PC-9 (cell line): ENCODE measurements around the gene RAB11FIP4. TPM values are rescaled to one million over a fixed set of nuclear protein-coding genes. Genes with fewer than 3 reads are reported as not detected.

Experiments
- BruUV-seq: library from RNA; stranded (reverse); fragments of 400-500 nt; replicated peaks from 2 replicates; lab custom pipeline; 2021; lab: Mats Ljungman, UMichigan
- CTCF ChIA-PET: fragments of 300-600 bp; sonication (Branson Sonifier 250); formaldehyde crosslinking; loops from one replicate; lab custom pipeline; 2022; ENCODE audit warnings: antibody characterized with exemption; lab: Charles Lee
- POLR2A ChIA-PET: fragments of 300-600 bp; sonication (Branson Sonifier 250); formaldehyde crosslinking; loops from one replicate; lab custom pipeline; 2022; ENCODE audit warnings: antibody characterized with exemption; ENCODE audit not compliant: unreplicated experiment; lab: Charles Lee
- DNase-seq, 2 experiments: peaks; one replicate each; pipeline versions ENCODE4 v3.0.0 to v3.0.0-alpha.2; 2015 to 2022; ENCODE audit warnings: mixed read lengths in 1 of 2
- H2AFZ ChIP-seq: fragments of 200-600 bp; sonication (generic); 2 replicates; pipeline ENCODE4 v1.8.1; 2017; ENCODE audit warnings: antibody characterized with exemption
- H3F3A ChIP-seq: fragments of 200-600 bp; sonication (generic); 2 replicates; pipeline ENCODE4 v1.8.1; 2017; ENCODE audit warnings: antibody characterized with exemption, mild to moderate bottlenecking, low read depth; ENCODE audit not compliant: insufficient read depth
- H3K27ac ChIP-seq: fragments of 200-600 bp; sonication (generic); 2 replicates; pipeline ENCODE4 v1.6.1; 2016; ENCODE audit warnings: mixed run types
- H3K27me3 ChIP-seq: fragments of 200-600 bp; sonication (generic); 2 replicates; pipeline ENCODE4 v1.6.1; 2016; ENCODE audit warnings: low read depth, mixed run types; ENCODE audit not compliant: insufficient read depth
- H3K36me3 ChIP-seq: fragments of 200-600 bp; sonication (generic); 2 replicates; pipeline ENCODE4 v1.6.1; 2016; ENCODE audit warnings: low read depth, mixed run types
- H3K4me1 ChIP-seq: fragments of 200-600 bp; sonication (generic); replicated peaks from 2 replicates; pipeline ENCODE4 v1.6.1; 2016; ENCODE audit warnings: mixed run types; ENCODE audit not compliant: insufficient read depth
- H3K4me2 ChIP-seq: fragments of 200-600 bp; sonication (generic); 2 replicates; pipeline ENCODE4 v1.6.1; 2017; ENCODE audit warnings: mixed run types
- H3K4me3 ChIP-seq: fragments of 200-600 bp; sonication (generic); 2 replicates; pipeline ENCODE4 v1.6.1; 2016; ENCODE audit warnings: mixed run types
- H3K79me2 ChIP-seq: fragments of 200-600 bp; sonication (generic); 2 replicates; pipeline ENCODE4 v1.6.1; 2017; ENCODE audit warnings: low read depth, mixed run types
- H3K9me2 ChIP-seq: fragments of 200-600 bp; sonication (generic); 2 replicates; pipeline ENCODE4 v1.8.1; 2017; ENCODE audit warnings: mild to moderate bottlenecking; ENCODE audit not compliant: insufficient read depth
- H3K9me3 ChIP-seq: fragments of 200-600 bp; sonication (generic); 2 replicates; pipeline ENCODE4 v1.8.1; 2016; ENCODE audit warnings: low read depth; ENCODE audit not compliant: insufficient read depth
- H4K20me1 ChIP-seq: fragments of 200-600 bp; sonication (generic); 2 replicates; pipeline ENCODE4 v1.8.1; 2017; ENCODE audit not compliant: insufficient read depth
- EZH2 ChIP-seq: fragments of 200-600 bp; sonication (generic); IDR thresholded peaks from 2 replicates; pipeline ENCODE4 v1.8.0; 2017; ENCODE audit warnings: antibody characterized with exemption, low read depth
- intact Hi-C: fragments of 100-400 bp; cut with micrococcal nuclease; formaldehyde crosslinking; loops from one replicate; pipeline ENCODE4 v1.10.0; 2022; ENCODE audit not compliant: unreplicated experiment
- total RNA-seq: library from RNA; stranded (reverse); gene quantifications from 2 replicates; pipeline ENCODE4 v1.2.3, GENCODE V29; 2021
- TF ChIP-seq, protein P1 (sequence below): fragments of 200-600 bp; sonication (generic); conservative IDR thresholded peaks from 2 replicates; pipeline ENCODE4 v1.6.1; 2017; ENCODE audit warnings: mixed run types, antibody characterized with exemption, mild to moderate bottlenecking, moderate library complexity

The RAB11FIP4 gene
- total RNA-seq, 1 experiment from 2014 or later: 22.9 TPM

DNA sequence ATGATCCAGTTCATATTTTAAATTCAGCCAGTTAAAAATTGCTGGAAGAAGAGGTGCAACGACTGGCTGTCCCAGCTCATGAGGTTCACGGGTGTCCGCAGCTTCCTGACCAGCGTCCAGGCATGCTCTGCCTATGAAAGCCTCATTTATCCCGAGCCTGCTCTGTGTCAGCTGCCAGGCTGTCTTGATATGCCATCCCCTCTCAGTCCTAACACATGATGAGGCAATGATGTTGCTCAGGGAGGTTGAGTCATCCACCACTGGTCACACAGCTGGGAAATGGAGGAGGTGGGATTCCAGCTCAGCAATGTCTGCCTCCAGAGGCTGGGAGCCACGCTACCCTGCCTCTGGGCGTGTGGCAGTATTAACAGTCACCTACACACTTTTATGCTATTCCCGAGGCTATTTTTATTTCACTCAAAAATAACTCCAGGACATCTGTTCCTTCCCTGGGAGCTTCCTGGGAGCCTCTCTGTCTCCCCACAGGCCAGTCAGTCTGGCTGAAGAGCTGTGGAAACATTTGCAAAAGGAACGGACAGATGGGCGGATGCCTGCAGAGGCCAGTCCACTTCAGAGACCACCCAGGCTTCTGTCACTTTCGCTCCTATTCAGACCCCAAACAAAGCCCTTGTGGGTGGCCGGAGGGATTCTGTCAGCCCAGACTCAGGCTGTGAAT, 22.5 kb downstream of the RAB11FIP4 start:
- no peak overlapping the region for H2AFZ ChIP-seq
- BruUV-seq: no TSS peak
- H3K27ac ChIP-seq: no peak overlapping the region
- POLR2A ChIA-PET: no interaction called here
- intact Hi-C loops: no loop called here
- H3K4me3 ChIP-seq: no peak overlapping the region
- H3K4me2 ChIP-seq: no peak overlapping the region
- CTCF ChIA-PET: no interaction called here
- DNase-seq: no peak
- TF ChIP-seq EZH2: no peak
- TF ChIP-seq, protein P1, sequence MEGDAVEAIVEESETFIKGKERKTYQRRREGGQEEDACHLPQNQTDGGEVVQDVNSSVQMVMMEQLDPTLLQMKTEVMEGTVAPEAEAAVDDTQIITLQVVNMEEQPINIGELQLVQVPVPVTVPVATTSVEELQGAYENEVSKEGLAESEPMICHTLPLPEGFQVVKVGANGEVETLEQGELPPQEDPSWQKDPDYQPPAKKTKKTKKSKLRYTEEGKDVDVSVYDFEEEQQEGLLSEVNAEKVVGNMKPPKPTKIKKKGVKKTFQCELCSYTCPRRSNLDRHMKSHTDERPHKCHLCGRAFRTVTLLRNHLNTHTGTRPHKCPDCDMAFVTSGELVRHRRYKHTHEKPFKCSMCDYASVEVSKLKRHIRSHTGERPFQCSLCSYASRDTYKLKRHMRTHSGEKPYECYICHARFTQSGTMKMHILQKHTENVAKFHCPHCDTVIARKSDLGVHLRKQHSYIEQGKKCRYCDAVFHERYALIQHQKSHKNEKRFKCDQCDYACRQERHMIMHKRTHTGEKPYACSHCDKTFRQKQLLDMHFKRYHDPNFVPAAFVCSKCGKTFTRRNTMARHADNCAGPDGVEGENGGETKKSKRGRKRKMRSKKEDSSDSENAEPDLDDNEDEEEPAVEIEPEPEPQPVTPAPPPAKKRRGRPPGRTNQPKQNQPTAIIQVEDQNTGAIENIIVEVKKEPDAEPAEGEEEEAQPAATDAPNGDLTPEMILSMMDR: no peak
- peaks cover 25% of the 10 kb centered on the region for H3K27me3 ChIP-seq
- no peaks in the 10 kb centered on the region for H3K4me1 ChIP-seq
- no peaks in the 10 kb centered on the region for H3K9me3 ChIP-seq
- H3K9me2 ChIP-seq: no peaks in the 10 kb centered on the region
- H3K79me2 ChIP-seq: no peaks in the 10 kb centered on the region
- H4K20me1 ChIP-seq: no peaks in the 10 kb centered on the region
- H3F3A ChIP-seq: no peaks in the 10 kb centered on the region
- H3K36me3 ChIP-seq: no peaks in the 10 kb centered on the region

DNA sequence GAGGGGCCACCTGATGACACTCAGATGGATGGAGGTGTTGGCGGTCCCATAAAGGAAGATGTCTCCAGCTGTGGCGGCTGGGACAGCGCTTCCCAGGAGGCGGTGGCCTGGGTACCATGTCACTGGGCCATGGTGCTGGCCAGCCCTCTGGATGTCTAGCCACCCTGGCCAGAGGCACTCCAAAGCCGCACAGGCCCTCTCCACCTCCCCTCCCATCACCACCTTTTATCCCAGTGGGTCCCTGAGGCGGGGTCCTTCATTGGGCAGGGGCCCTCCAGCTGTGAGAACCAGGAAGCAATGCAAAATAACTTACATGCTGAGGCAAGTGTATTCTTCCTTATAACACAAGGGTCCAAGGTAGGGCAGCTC, 23.1 kb downstream of the RAB11FIP4 start:
- no peaks in the 10 kb centered on the region for H3F3A ChIP-seq
- no peaks in the 10 kb centered on the region for H3K9me2 ChIP-seq
- no peak for DNase-seq
- H3K36me3 ChIP-seq: no peaks in the 10 kb centered on the region
- no peak overlapping the region for H3K27ac ChIP-seq
- POLR2A ChIA-PET: no interaction called here
- no peaks in the 10 kb centered on the region for H4K20me1 ChIP-seq
- TF ChIP-seq, protein P1: no peak
- no peak for TF ChIP-seq EZH2
- no peak overlapping the region for H3K4me3 ChIP-seq
- H3K4me1 ChIP-seq: no peaks in the 10 kb centered on the region
- CTCF ChIA-PET: no interaction called here
- H3K27me3 ChIP-seq: peaks cover 25% of the 10 kb centered on the region
- BruUV-seq: no TSS peak
- H3K4me2 ChIP-seq: no peak overlapping the region
- H3K9me3 ChIP-seq: no peaks in the 10 kb centered on the region
- intact Hi-C loops: no loop called here
- no peak overlapping the region for H2AFZ ChIP-seq
- H3K79me2 ChIP-seq: no peaks in the 10 kb centered on the region

DNA sequence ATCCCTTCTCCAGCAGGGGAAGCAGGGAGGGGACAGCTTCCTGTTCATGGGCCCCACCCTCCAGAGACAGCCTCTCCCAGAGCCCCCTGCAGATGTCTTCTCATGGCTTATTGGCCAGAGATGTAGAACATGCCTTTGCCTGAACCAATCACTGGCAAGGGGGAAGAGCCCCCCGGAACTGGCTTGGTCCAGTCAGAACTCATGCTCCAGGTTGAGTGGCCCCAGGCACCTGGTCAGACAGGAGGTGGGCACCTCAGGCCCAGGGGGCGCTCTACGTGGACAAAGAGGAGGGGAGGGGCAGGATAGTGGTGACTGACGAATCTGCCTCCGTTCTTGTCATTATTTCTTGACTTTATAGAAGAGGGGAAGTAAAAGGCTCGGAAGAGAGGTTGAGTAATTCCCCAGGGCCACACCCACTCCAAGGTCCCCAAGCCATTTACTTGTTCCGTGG, 23.6 kb downstream of the RAB11FIP4 start:
- Histone ChIP-seq H3K4me3 (no peak overlapping the region), H3F3A (no peaks in the 10 kb centered on the region), H3K27me3 (peaks cover 25% of the 10 kb centered on the region), H4K20me1 (no peaks in the 10 kb centered on the region), H3K27ac (no peak overlapping the region), H3K79me2 (no peaks in the 10 kb centered on the region), H3K9me3 (no peaks in the 10 kb centered on the region), H3K4me2 (no peak overlapping the region), H2AFZ (no peak overlapping the region), H3K4me1 (no peaks in the 10 kb centered on the region), H3K9me2 (no peaks in the 10 kb centered on the region), H3K36me3 (no peaks in the 10 kb centered on the region)
- ChIA-PET POLR2A (no interaction called here), CTCF (no interaction called here)
- TF ChIP-seq EZH2: no peak
- TF ChIP-seq, protein P1: no peak
- intact Hi-C loops: no loop called here
- BruUV-seq: no TSS peak
- DNase-seq: no peak
